Putamen (tissue), 1 donor: ENCODE data around the gene OSBPL10.

ENCODE experiments used
- DNase-seq: peaks from one replicate; pipeline ENCODE4 v3.0.0-alpha.2; 2016; ENCODE audit warnings: low spot score

Gene OSBPL10

DNA sequence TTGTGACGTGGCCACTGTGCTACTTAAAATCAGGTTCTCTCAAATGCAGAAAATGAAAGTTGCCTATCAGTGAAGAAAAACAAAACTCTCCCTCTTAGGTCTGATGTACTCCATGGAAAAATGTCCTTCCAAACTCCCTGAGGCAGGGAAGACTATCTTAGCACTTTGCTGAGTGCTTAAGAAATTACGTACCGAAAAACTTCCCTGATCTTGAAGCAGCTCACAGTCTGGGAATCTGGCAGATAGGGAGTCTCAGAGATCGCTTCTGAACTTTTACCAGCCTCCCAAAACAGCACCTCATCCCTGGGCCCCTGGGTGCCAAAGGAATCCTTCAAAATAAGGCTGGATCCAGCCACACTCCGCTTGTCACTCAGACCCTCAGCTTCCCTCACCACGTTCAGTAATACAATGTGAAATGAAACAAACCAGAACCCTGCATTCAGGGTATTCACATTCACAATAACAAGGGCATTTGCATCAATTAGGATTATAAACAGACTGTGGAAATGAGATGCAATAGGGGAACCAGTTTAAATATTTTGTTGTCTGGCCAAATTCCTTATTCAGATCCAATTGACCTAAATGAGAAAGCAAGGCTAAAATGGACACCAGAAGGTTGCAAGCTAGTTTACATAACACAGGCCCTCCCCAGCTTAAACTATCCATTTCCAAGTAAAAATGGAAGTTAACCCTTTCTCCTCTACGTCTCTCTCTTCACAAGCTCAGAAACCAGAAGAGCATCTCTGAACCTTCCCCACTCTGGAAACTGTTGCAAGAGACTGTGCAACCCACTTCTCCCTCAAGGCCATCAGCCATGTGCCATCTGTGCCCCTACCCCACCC lies 20.9 kb downstream of the OSBPL10 start:
- no peak for DNase-seq

DNA sequence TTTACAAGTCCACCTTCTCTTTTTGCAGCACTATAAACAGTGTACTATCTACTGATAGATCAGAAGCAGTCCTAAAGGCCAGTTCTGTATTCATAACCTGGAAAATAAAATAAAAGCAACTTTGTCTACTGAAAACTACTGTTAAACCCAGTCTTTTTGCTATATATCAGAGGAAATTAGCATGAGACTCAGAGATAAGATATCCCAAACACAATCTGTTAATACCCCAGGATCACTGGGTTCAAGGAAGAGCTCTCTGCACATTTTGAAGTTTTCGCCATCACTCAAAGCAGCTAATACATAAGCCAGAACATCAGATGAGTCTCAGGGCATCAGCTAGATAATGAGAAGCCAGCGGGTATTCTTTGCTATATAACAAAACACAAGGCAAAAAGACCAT lies 21.8 kb downstream of the OSBPL10 start:
- DNase-seq, result no peak

DNA sequence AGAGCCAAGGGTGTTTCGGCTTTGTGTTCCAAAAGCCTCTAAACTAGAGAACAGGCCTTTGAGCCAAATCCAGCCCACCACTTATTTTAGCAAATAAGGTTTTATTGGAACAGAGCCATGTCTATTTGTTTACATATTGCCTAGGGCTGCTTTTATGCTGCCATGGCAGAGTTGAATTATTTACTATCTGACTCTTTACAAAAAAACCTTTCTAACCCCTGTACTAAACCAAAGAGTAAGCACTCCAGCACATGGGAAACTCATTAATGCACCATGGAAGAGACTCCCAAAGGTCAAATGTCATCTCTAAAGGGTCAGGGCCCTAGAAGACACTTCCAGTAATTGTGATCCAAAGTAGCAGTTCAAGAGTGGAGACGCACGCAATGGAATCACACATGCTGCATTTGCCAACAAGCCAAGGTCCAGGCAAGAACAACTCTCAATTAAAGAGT lies 22.3 kb downstream of the OSBPL10 start:
- no peak for DNase-seq

DNA sequence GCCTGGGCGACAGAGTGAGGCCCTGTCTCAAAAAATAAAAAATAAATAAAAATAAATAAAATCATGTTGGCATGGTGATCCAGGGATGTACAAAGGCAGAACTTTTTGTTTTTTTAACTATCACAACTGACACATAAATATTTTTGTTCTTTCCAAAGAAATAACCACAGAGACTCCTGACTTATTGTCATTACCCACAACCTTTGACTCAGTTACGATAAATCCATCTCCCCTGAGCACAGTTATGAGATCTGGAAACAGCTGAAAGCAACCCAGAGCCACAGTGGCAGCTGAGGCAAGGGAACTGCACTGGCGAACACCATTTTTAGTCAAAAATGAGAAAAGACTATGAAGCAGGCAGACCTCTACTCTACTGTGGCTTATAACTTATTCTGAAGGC lies 24.0 kb downstream of the OSBPL10 start:
- DNase-seq, result no peak

DNA sequence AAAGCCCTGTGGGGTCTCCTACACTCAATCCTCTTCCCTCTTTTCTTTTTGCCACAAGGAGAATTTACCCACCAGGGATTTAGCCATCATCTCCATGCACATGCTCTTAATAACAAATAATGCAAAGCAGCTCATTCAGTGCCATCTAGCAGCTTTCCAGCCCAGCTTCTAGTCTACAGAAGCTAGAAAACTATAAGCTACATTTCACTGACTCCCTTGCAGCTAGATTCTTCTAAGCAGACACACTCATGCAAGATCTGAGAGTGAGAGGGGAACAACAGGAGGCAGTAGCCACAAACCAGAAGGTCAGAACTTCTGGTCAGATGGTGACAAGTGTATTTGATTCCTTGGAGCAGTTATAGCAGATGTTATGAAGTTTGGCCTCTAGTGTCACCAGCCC lies 25.5 kb downstream of the OSBPL10 start:
- no peak for DNase-seq

DNA sequence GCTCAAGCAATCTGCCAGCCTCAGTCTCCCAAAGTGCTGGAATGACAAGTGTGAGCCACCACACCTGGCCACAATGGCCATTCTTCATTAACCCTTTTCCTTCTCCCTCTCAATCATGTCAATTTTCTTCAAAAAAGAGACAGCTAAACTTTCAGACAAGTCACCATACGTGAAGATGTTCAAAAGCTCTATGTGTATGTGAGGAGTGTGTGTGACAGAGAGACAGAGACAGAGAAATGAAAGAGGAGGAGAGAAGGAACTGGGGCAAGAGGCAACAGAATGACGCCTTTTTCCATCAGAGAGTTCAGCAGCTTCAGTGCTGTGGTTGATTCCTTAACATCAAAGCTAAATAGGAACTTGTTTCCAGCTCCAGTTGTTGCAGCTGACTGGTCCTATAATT lies 27.4 kb downstream of the OSBPL10 start:
- DNase-seq, result no peak

DNA sequence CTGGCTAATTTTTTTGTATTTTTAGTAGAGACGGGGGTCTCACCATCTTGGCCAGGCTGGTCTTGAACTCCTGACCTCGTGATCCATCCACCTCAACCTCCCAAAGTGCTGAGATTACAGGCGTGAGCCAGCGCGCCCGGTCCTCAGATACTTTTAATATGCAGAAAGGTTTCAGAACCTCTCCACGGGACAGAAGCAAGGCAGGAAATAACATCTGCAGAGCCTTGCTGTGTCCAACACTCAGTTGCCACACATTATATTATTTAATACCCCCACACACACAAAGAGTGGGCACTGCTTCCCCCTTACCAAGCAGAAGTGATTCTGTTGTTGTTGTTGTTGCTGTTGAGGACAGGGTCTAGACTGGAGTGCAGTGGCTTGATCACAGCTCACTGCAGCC lies 28.0 kb downstream of the OSBPL10 start:
- no peak for DNase-seq

DNA sequence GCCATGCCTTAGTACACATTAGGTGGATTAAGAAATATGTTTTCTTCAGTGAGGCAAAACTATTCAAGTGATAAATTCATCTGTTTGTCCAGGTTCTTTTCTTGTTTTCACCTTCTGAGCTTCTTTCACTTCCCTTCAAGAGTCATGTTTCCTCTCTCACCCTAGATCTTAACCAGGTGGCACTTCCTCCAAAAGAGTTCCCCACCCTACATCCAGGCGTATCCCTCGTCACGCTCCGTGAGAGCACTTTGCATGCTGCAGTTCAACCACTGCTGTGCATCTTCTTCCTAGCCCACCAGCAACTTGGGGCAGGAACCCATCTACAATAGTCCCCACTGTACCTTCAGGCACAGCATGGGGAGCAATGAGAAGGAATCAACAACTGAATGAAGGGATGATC lies 28.9 kb downstream of the OSBPL10 start:
- no peak for DNase-seq

DNA sequence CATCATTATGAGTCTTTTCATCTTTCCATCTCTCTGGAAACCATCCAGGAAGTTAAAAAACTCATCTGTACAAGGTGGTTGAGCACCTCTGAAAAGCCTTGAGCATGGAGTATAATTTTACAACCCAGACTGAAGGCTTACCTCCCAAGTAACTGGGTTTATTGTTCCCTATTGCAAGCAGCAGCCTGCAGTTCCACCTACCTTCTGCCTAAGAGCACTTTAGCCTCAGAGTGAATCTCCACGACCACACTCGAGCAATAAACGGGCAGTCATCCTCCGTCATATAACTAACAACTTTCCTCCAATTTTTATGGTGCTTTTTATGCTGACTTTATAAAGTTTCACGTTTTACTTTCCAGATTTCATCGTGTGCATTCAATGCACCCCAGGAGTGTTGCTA lies 32.8 kb downstream of the OSBPL10 start:
- no peak for DNase-seq

DNA sequence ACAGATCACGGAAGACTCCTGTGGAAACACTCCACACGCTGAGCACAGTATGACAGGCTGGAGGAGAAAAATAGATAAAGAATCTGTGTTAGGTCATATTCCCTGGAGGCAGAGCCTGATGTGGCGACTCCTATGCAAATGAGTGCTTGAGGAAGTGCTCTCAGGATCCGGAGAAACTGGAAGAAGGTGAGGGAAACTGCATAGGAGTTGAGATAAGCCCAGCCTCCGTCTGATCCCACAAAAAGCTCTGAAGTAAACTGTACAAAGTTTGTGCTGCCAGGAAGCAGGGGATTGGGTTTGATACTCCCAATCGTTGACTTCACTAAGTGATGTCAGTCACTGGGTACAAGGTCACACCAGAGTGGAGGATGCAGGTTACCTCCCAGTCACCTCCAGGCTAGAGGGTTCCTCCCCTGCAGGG lies 33.4 kb downstream of the OSBPL10 start:
- no peak for DNase-seq

DNA sequence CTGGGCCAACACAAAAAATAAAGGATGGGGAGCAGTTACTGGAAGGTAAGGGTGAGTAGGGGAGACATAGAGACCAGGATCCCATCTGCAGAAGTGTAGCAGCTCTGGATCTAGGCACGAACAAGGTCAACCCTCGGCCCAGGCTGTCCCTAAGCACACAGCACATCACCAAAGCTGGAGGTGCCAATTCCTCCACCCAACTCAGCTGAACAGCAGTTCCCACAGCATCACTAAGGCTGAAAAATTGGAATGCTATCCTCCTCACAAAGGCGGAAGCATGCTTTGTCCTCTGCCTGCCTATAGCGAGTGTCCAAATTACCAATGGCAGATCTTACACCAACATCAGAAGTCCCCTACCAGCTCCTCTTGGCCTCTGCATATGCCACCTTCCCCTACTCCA lies 33.9 kb downstream of the OSBPL10 start:
- no peak for DNase-seq

DNA sequence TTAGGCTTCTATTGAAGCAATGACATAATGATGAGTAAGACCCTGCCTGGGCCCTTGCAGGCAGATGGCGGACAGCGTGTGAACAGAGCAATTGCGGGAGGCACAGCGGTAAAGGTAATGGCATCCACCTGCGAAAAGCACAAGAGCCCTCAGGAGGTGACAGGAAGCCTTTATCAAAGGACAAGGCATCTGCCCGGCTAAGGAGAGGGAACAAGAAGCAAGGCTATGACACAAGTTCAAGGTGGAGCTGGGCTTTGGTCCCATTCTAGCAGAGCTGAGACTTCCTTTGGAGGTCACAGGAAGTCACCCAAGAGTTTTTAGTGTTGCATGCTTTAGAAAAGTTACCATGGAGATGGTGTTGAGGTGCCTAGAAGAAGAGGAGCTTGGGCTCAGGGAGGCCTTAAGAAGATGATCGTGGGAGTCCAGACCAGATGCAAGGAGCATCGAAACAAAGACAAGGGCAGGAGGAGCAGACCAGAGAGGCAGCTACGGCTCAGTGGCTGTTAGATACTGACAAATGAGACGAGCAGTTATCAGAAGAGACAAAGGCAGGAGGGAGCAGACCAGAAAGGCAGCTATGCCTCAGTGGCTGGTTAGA lies 34.5 kb downstream of the OSBPL10 start:
- no peak for DNase-seq

DNA sequence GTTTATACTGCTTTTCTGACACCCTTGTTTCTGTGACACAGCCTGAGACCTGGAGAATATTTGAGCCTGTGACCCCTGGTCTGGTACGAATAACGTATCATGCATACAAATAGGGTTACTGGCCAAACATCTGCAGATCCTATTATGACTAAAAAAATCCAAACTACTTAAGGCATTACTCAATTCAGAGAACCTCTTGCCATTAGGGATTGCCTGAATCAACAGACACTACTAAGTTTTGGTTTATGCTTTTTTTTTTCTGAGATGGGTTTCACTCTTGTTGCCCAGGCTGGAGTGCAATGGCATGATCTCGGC lies 35.4 kb downstream of the OSBPL10 start:
- DNase-seq, result no peak

DNA sequence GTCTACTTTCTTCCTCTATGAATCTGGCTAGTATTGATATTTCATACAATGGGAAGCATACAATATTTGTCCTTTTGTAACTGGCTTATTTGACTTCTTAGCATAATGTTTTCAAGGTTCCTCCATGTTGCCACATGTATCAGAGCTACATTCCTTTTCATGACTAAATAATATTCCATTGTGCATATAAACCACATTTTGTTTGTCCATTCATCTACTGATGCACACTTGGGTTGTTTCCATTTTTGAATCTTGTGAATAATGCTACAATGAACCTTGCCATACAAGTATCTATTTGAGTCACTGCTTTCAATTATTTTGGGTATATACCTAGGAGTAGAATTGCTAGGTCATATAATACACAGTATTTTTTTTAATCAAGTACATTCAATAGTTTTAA lies 38.0 kb downstream of the OSBPL10 start:
- DNase-seq, result no peak

DNA sequence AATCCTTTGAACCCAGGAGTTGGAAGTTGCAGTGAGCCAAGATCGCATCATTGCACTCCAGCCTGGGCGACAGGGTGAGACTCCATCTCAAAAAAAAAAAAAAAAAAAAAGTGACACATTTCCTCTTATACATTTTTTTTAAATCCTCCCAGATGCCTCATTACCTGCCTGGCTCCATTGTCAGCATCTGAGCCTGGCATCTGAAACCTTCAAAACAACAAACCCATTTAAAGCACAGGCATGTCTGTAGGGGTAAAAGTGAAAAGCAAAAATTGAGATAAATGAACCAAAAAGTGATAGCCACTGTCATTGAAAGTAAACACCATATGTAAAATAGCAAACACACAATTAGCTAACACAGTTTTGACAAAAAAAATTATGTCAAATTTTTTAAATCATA lies 38.6 kb downstream of the OSBPL10 start:
- DNase-seq, result no peak

DNA sequence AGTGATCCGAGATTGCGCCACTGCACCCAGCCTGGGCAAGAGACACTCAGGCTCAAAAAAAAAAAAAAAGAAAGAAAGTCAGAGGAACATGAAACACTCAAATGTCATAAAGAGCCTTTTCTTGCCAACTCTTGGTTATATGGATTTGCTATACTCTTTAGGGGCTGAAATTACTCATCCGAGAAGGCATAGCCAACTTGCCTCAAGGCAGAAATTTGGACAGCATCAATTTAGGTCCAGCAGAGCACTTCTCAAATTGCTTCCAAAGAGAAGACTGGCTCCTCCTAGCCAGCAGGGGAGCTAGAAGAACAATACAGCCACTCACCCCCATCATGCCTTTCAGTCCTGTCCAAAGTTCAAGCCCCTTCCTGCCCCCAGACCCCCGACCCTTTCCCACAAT lies 43.8 kb downstream of the OSBPL10 start:
- DNase-seq, result no peak

DNA sequence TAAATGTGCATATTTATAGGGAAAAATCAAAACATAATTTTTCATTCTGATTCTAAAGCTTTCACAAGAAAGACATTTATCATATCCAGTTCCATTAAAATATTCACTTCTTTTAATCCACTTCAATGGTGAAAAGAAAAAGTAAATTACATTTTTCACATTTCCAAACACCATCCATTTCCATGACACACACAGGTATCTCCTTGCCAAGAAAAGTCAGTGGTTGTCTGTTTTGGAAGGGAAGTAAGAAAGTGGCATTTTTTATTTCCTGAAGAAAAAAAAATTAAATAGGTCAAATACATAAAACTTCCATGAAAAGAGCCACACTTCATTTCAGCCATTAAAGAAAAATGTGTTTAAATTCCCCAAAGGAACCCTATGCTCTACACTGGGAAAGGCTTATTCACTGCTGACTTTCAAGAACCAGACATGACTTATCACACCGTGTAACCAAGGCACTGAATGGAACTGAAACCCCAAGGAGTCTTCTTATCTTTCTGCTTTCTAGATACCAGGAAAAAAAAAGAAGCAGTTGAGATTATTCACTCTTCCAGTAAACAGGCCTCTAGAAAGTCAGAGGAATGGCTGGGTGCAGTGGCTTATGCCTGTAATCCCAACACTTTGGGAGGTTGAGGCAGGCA lies 44.5 kb downstream of the OSBPL10 start:
- no peak for DNase-seq

DNA sequence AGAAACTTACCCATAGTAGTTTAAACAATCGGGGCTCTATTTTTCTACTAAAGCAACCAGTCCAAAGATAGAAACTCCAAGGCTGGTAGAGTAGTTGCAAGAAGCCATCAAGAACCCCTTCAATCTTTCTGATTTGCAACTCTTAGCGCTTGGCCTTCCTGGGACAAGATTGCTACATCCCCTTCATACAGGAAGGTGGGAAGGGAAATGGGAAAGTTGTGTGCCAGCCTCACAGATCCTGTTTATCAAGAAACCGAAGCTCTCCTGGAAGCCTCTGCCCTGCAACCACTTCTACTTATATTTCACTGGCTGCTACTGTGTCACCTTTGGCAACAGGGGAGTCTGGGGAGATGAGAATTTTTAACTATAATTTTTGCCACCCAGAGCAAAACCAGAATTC lies 46.2 kb downstream of the OSBPL10 start:
- DNase-seq, result no peak

DNA sequence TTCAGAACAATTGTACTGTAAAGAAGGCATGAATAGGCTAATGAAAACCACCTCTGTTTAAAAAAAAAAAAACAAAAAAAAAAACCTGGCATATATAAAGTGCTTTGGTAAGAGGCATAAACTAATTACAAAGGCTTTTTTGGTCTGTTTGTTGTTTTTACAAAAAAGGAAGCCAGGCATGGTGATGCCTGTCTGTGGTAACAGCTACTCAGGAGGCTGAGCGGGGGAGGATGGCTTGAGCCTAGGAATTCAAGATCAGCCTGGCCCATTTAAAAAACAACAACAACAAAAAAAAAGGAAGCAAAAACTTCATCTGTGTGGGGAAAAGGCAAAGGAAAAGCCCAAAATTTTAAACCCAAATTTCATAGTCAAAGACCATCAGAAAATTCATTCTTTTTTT lies 47.0 kb downstream of the OSBPL10 start:
- DNase-seq, result no peak

DNA sequence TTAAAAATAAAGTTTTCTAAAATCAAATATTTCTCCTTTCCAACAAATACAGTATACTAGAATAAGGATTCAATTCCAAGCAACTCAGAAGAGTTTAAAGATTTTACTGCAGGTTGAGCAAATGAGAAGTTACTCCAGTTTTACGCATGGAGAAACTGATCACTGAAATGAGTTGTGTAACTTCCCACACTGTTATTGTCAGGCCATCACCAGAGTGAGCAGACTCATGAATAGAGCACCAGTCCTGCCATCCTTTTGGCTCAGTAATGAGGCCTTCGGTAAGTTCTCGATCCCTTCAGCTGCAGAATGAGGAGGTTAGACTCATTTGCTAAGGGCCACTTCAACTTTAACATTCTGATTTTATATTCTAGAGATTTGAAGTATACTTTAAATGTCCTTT lies 48.1 kb downstream of the OSBPL10 start:
- no peak for DNase-seq

DNA sequence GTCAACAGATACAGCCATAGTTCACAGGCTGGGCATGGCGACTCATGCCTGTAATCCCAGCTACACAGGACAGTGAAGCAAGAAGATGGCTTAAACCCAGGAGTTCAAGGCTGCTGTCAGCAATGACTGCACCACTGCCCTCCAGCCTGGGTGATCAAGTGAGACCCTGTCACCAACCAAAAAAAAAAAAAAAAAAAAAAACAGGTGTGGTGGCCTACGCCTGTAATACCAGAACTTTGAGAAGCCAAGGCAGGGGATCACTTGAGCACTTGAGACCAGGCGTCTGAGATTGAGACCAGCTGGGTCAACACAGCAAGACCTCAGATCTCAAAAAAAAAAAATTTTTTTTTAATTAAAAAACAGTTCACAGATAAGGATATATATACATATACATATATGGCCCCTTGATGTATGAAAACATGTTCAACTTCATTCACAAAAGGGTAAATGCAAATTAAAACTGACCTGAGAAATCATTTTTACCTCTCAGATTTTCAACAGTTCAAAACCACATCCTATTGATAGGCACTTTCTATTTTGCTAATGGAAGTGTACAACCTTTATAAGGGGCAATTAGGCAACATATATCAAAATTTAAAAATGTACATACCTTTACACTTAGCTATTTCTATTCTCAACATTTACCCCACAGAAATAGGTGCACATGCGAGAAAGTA lies 51.1 kb downstream of the OSBPL10 start:
- DNase-seq, result no peak

DNA sequence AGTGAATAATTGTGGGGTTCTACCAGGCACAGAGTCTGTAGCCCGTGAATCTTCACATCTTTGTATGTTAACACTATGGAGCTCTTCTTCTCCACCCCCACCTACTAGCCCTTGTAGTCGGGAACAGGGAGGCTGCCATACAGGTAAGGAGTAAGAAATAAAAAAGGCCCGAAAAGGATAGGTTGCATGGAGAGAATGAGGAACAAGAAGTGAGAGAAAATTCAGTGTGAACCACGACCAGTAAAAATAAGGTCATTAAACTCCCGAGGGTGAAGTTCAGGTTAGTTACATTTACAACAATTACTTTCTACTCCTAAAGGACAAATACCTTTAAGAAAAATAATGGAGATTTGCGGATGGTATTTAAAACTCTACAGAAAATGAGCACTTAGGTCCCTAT lies 53.3 kb downstream of the OSBPL10 start:
- DNase-seq, result no peak

DNA sequence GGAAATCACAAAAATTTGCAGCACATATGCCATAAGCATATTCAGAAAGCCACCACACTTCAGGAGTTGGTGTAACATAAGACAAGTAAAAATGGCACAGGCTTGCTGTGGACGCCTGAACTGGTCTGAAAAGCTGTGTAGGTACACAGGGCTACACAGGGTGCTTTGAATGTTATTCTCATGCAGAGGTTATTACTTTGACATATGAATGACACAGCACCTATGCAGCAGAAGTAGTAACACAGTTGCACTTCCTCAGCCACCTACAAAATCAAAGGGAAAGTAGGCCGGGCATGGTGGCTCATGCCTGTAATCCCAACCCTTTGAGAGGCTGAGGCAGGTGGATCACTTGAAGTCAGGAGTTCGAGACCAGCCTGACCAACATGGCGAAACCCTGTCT lies 54.5 kb downstream of the OSBPL10 start:
- no peak for DNase-seq
